Hepatocyte (in vitro differentiated cells): Measurements from ENCODE around the gene KIAA0930. TPM values are rescaled to one million over a fixed set of nuclear protein-coding genes. Genes with fewer than 3 reads are reported as not detected.

Experiments used
- DNase-seq: peaks from one replicate; pipeline ENCODE4 v3.0.0-alpha.2; 2016; ENCODE audit warnings: low spot score
- H2AFZ ChIP-seq: fragments of 200-600 bp; sonication (generic); 2 replicates; pipeline ENCODE4 v1.6.0; 2016; ENCODE audit warnings: antibody characterized with exemption, mild to moderate bottlenecking
- H3K27ac ChIP-seq: fragments of 200-600 bp; sonication (generic); 2 replicates; pipeline ENCODE4 v1.5.1; 2016; ENCODE audit warnings: mild to moderate bottlenecking
- H3K27me3 ChIP-seq: fragments of 200-600 bp; sonication (generic); 2 replicates; pipeline ENCODE4 v1.6.1; 2016
- H3K36me3 ChIP-seq: fragments of 200-600 bp; sonication (generic); replicated peaks from 2 replicates; pipeline ENCODE4 v1.5.1; 2016; ENCODE audit warnings: low read depth; ENCODE audit not compliant: insufficient read depth
- H3K4me1 ChIP-seq: fragments of 200-600 bp; sonication (generic); 2 replicates; pipeline ENCODE4 v1.5.1; 2016; ENCODE audit warnings: mild to moderate bottlenecking, moderate library complexity; ENCODE audit not compliant: insufficient read depth
- H3K4me2 ChIP-seq: fragments of 200-600 bp; sonication (generic); 2 replicates; pipeline ENCODE4 v1.6.0; 2016
- H3K4me3 ChIP-seq: fragments of 200-600 bp; sonication (generic); 2 replicates; pipeline ENCODE4 v1.5.1; 2016; ENCODE audit warnings: mild to moderate bottlenecking
- H3K79me2 ChIP-seq: fragments of 200-600 bp; sonication (generic); 2 replicates; pipeline ENCODE4 v1.6.0; 2017; ENCODE audit warnings: mild to moderate bottlenecking
- H3K9me2 ChIP-seq: fragments of 200-600 bp; sonication (generic); replicated peaks from 2 replicates; pipeline ENCODE4 v1.6.0; 2017; ENCODE audit warnings: mild to moderate bottlenecking; ENCODE audit not compliant: insufficient read depth
- H3K9me3 ChIP-seq: fragments of 200-600 bp; sonication (generic); 2 replicates; pipeline ENCODE4 v1.5.1; 2016; ENCODE audit warnings: low read depth, mild to moderate bottlenecking
- H4K20me1 ChIP-seq: fragments of 200-600 bp; sonication (generic); 2 replicates; pipeline ENCODE4 v1.6.0; 2016; ENCODE audit warnings: mild to moderate bottlenecking; ENCODE audit not compliant: insufficient read depth, poor library complexity, severe bottlenecking
- EZH2 ChIP-seq: fragments of 200-600 bp; sonication (generic); IDR thresholded peaks from 2 replicates; pipeline ENCODE4 v1.6.1; 2016; ENCODE audit warnings: antibody characterized with exemption, mild to moderate bottlenecking, borderline replicate concordance
- EZH2phosphoT487 ChIP-seq: fragments of 200-600 bp; sonication (generic); IDR thresholded peaks from one replicate; pipeline ENCODE4 v1.6.1; 2018; ENCODE audit warnings: antibody characterized with exemption, mild to moderate bottlenecking, low read depth, moderate library complexity; ENCODE audit not compliant: unreplicated experiment, severe bottlenecking
- WGBS: methylation state at CpG from one replicate; pipeline ENCODE4 v1.1.6; 2016; ENCODE audit warnings: low lambda C conversion rate; ENCODE audit errors: missing lambda C conversion rate; 5-methylcytosine and 5-hydroxymethylcytosine counted together
- polyA plus RNA-seq: library from polyadenylated mRNA; unstranded; fragments of >200 nt; fragmentation: Nextera tagmentation; extraction: Ambion mirVana; gene quantifications from 2 replicates; pipeline ENCODE4 v1.2.1, GENCODE V29; 2016
- total RNA-seq: library from RNA; depleted of rRNA; stranded (reverse); fragments of >200 nt; gene quantifications from 2 replicates; pipeline ENCODE4 v1.2.3, GENCODE V29; 2014
- TF ChIP-seq, protein P1 (sequence below): fragments of 200-600 bp; sonication (generic); IDR thresholded peaks from 2 replicates; pipeline ENCODE4 v1.5.1; 2016; ENCODE audit warnings: antibody characterized with exemption, mild to moderate bottlenecking; ENCODE audit not compliant: poor library complexity

KIAA0930 gene
- total and polyA plus RNA-seq, 2 experiments from 2014 or later: 30.9 to 42.0 TPM

DNA sequence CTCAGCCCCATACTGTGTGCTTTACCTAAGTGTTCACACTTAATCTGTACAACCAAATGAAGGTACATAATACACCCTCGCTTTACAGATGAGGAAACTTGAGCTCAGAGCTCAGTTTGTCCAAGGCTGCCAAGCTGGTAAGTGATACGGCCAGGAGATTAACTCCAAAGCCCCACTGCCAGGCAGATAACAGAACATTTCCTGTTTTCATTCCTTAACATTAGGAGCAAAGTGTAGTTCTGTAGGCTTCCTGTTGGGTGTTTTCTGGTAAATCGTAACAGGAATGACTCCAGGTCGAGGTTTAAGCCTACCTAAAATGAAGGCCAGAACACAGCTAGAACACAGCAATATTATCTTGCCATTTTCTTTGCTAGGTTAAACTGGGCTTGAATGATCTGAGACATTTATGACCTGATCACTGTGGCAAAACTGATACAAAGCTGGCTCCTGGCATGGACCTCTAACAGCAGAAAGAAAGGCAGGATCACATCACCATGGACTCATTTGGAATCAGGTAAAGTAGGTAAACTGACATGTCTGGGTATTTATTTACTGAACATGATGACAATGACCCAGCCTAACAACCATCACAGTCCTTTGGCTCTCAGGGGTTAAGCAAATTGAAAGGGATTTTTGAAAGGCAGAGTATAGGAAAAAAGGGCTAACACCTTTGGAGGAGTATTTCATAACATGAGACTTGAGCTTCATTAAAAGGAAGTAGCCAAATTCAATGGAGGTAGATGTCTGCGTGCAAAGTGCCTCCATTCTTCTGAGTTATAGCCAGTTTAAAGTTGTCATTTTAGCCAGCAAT lies 80.8 kb downstream of the KIAA0930 start:
- Histone ChIP-seq H3K4me3 (no peak overlapping the region), H4K20me1 (no peaks in the 10 kb centered on the region), H3K27me3 (no peaks in the 10 kb centered on the region), H3K9me3 (no peaks in the 10 kb centered on the region), H3K4me2 (peak overlapping the region; percentile 47), H2AFZ (no peak overlapping the region), H3K79me2 (peaks cover 31% of the 10 kb centered on the region), H3K9me2 (no peaks in the 10 kb centered on the region), H3K36me3 (no peaks in the 10 kb centered on the region), H3K4me1 (peaks cover 34% of the 10 kb centered on the region), H3K27ac (peak overlapping the region; percentile 96)
- 38% methylated on average over 5 of the region's 5 CpGs for WGBS
- peak; percentile 44 for DNase-seq
- TF ChIP-seq EZH2 (no peak), EZH2phosphoT487 (no peak)
- TF ChIP-seq, protein P1, sequence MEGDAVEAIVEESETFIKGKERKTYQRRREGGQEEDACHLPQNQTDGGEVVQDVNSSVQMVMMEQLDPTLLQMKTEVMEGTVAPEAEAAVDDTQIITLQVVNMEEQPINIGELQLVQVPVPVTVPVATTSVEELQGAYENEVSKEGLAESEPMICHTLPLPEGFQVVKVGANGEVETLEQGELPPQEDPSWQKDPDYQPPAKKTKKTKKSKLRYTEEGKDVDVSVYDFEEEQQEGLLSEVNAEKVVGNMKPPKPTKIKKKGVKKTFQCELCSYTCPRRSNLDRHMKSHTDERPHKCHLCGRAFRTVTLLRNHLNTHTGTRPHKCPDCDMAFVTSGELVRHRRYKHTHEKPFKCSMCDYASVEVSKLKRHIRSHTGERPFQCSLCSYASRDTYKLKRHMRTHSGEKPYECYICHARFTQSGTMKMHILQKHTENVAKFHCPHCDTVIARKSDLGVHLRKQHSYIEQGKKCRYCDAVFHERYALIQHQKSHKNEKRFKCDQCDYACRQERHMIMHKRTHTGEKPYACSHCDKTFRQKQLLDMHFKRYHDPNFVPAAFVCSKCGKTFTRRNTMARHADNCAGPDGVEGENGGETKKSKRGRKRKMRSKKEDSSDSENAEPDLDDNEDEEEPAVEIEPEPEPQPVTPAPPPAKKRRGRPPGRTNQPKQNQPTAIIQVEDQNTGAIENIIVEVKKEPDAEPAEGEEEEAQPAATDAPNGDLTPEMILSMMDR: no peak

DNA sequence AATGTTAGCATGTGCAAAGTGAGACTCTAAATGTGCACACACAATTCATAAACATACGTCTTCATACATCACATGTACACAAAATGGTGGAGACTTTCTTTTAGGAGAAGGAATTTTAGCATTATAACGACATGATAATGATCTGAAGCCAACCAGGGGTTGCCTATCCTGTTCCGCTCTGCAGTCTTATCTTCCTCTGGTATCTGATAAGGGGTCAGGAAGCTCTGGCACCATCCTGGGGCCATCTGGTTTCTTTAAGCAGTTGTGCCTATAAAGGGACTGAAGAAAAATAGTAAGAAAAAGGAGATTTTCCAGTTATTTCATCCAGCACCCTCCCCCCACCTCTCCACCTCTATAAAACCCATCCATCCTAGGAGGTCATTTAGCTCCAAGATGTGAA lies 82.8 kb downstream of the KIAA0930 start:
- Histone ChIP-seq H3K27me3 (no peaks in the 10 kb centered on the region), H3K4me1 (peaks cover 36% of the 10 kb centered on the region), H2AFZ (no peak overlapping the region), H3K36me3 (no peaks in the 10 kb centered on the region), H3K4me3 (no peak overlapping the region), H3K9me2 (no peaks in the 10 kb centered on the region), H3K27ac (peak overlapping the region; percentile 96), H3K79me2 (peaks cover 28% of the 10 kb centered on the region), H3K9me3 (no peaks in the 10 kb centered on the region), H4K20me1 (no peaks in the 10 kb centered on the region), H3K4me2 (peak overlapping the region; percentile 47)
- TF ChIP-seq EZH2phosphoT487 (no peak), EZH2 (no peak)
- TF ChIP-seq, protein P1: no peak
- 50% methylated on average over 3 of the region's 3 CpGs for WGBS
- no peak for DNase-seq

DNA sequence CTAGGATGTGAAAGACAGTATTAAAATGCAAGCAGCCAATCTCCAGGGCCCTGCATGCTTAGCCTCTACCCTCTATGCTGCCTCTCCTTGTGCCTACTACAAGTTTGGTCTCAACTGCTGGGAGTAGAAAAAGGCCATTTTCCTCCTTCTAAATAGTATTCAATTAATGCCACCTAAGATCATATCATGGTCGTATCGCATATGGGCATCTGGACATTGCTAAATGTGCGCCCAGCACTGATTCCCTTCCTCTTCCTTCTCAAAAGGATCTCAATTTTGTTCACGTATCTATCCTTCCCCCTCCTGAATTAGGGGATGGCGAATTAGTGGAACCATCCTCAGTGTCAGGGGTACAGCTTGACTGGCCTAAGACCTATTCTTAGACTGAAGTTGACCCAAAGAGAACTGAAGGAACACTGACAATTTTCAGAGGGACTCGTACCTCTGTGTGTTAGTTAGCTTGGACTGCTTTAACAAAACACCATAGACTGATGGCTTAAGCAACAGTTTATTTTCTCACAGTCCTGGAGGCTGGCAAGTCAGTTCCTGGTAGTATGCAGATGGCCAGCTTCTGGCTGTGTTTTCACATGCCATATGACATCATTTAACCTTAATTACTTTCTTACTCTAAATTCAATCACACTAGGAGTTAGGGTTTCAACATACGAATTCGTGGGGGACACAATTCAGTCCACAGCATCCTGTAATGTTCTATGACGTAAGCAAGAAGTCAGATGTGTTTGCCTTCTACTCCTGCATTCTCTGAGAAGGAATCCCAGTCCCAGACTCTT lies 85.4 kb downstream of the KIAA0930 start:
- Histone ChIP-seq H3K27ac (peak overlapping the region; percentile 85), H3K36me3 (no peaks in the 10 kb centered on the region), H3K27me3 (no peaks in the 10 kb centered on the region), H2AFZ (no peak overlapping the region), H4K20me1 (no peaks in the 10 kb centered on the region), H3K9me3 (no peaks in the 10 kb centered on the region), H3K79me2 (peaks cover 16% of the 10 kb centered on the region), H3K4me2 (no peak overlapping the region), H3K4me1 (peaks cover 35% of the 10 kb centered on the region), H3K9me2 (no peaks in the 10 kb centered on the region), H3K4me3 (no peak overlapping the region)
- TF ChIP-seq EZH2: no peak
- TF ChIP-seq, protein P1: no peak
- TF ChIP-seq EZH2phosphoT487: no peak
- DNase-seq: no peak
- 81% methylated on average over 9 of the region's 9 CpGs for WGBS
